Heart left ventricle (tissue), 16 donors: ENCODE results near the gene NDRG3. TPM values are rescaled to one million over a fixed set of nuclear protein-coding genes. Genes with fewer than 3 reads are reported as not detected.

Experiments used
- ATAC-seq, 4 donors: fragments of 200-7000 bp; cut with Tn5 transposase; one replicate each; pipeline ENCODE4 v1.9.1; 2020 to 2022; ENCODE audit warnings: moderate library complexity in 4 of 4, mild to moderate bottlenecking in 3 of 4, moderate number of reproducible peaks in 1 of 4
- DNase-seq, 5 donors: peaks; one replicate each; pipeline ENCODE4 v3.0.0-alpha.2; 2020
- H3K27ac ChIP-seq, 12 donors: fragments of 200-600 bp; sonication (generic) in 4 of 12; one replicate each; pipeline versions ENCODE4 v1.5.0 to v1.8.0; 2016 to 2022; ENCODE audit warnings: mild to moderate bottlenecking in 2 of 12
- H3K27me3 ChIP-seq, 9 donors: fragments of 200-600 bp; sonication (generic) in 2 of 9; one replicate each; pipeline versions ENCODE4 v1.5.1 to v1.8.0; 2016 to 2022; ENCODE audit warnings: mild to moderate bottlenecking in 3 of 9
- H3K36me3 ChIP-seq, 9 donors: fragments of 200-600 bp; sonication (generic) in 2 of 9; one replicate each; pipeline versions ENCODE4 v1.5.0 to v1.8.0; 2018 to 2022; ENCODE audit warnings: mild to moderate bottlenecking in 2 of 9
- H3K4me1 ChIP-seq, 12 donors: fragments of 200-600 bp; sonication (generic) in 4 of 12; one replicate each; pipeline versions ENCODE4 v1.5.0 to v1.8.0; 2016 to 2022; ENCODE audit warnings: mild to moderate bottlenecking in 3 of 12
- H3K4me3 ChIP-seq, 12 donors: fragments of 200-600 bp; sonication (generic) in 4 of 12; one replicate each; pipeline versions ENCODE4 v1.5.0 to v1.8.0; 2017 to 2022; ENCODE audit warnings: mild to moderate bottlenecking in 9 of 12, moderate library complexity in 4 of 12
- H3K9me3 ChIP-seq, 12 donors: fragments of 200-600 bp; sonication (generic) in 4 of 12; one replicate each; pipeline versions ENCODE4 v1.5.0 to v1.8.0; 2016 to 2022; ENCODE audit warnings: mild to moderate bottlenecking in 1 of 12
- POLR2A ChIP-seq, 2 donors: fragments of 450-650 bp; IDR thresholded peaks; one replicate each; pipeline ENCODE4 v1.6.1; 2017; ENCODE audit warnings: antibody characterized with exemption in 2 of 2, mild to moderate bottlenecking in 2 of 2, moderate library complexity in 2 of 2
- WGBS, 4 donors: extraction: QIAGEN DNeasy Blood & Tissue Kit in 2 of 4; methylation state at CpG; one replicate each; pipeline versions ENCODE4 v1.1.5 to v1.1.7; 2013 to 2018; 5-methylcytosine and 5-hydroxymethylcytosine counted together
- intact Hi-C, 10 donors: fragments of 100-400 bp; cut with DNase I; formaldehyde crosslinking; loops; one replicate each; pipeline versions ENCODE4 v1.11.1 to v1.14.2; 2022
- polyA plus RNA-seq, 2 donors: library from polyadenylated mRNA; stranded (reverse); fragments of 200-250 nt; gene quantifications; one replicate each; pipeline ENCODE4 v1.2.3, GENCODE V29; 2013
- total RNA-seq, 9 donors: library from RNA; depleted of rRNA in 2 of 9; stranded (reverse); fragments of >200 nt in 2 of 9; fragmentation: NEBNext Ultra II Directional in 3 of 9; extraction: Animal tissue kit (Norgen Biotek cat#: 25700) in 3 of 9; gene quantifications; one replicate each; pipeline versions ENCODE4 v1.1.0 to v1.2.4, GENCODE V29; 2016 to 2023
- TF ChIP-seq, protein P1 (sequence below), 12 donors: fragments of 200-600 bp; sonication (generic) in 4 of 12; IDR thresholded peaks; one replicate each; pipeline versions ENCODE4 v1.5.0 to v1.8.0; 2018 to 2022; ENCODE audit warnings: antibody characterized with exemption in 12 of 12, mild to moderate bottlenecking in 5 of 12
- donor health status: ischemic (EF 13 %, LVEDD 7.1; RV severe dilation, severe dysfunction).
- donor health status: healthy with polysubstance abuse.
- donor health status: DM: no; HTN: yes; CAD: no.
- donor health status: DM: no; HTN: no; CAD: no.
- donor health status: ischemic (EF 25% LVEDD 6.9; RV normal size, moderate dysfunction).
- donor health status: ischemic (EF 25% LVEDD 5.7; RV mildly dilated, moderate dysfunction).
- donor health status: healthy.
- donor health status: DM: yes; HTN: yes; CAD: no.
- donor health status: ischemic (EF 35%, LVEDD 5.7; RV mildly dilated, moderate dysfunction).
- donor health status: nonischemic (EF 11% LVEDD 7.7; RV severe dilation, severe dysfunction).
- donor health status: DM: yes; HTN: yes; CAD: no.
- donor health status: PGD.
- donor health status: ischemic (EF 29% LVEDD 5.4; RV normal size, mild dysfunction).
- donor health status: nonischemic (EF 23%, LVEDD 6.1; RV moderate dilation, normal function).

Gene NDRG3
- total and polyA plus RNA-seq, 11 donors, result 17.3 to 34.8 (median 29.9) TPM

GRCh38 chr20:36775196-36775595, 29.3 kb upstream of the NDRG3 start:
- DNase-seq (no peak), ATAC-seq (no peak)
- Histone ChIP-seq H3K9me3 (no peaks in the 10 kb centered on the region), H3K36me3 (peaks cover 0 to 9% (median under 1%) of the 10 kb centered on the region in 9 donors), H3K4me1 (peaks cover 0 to 38% (median 17%) of the 10 kb centered on the region in 12 donors), H3K4me3 (no peak overlapping the region), H3K27me3 (no peaks in the 10 kb centered on the region), H3K27ac (peak overlapping the region in 11 of 12 donors; percentile 31 to 99 (median 97))
- 49 to 81% (median 56%) methylated on average over 2 of the region's 2 CpGs for WGBS, 4 donors
- intact Hi-C loops, result loop anchor here in 1 of 10 donors (10.0 kb wide), 1 partner anchor 90 kb away; a partner anchor contains a TSS
- TF ChIP-seq, protein P1, sequence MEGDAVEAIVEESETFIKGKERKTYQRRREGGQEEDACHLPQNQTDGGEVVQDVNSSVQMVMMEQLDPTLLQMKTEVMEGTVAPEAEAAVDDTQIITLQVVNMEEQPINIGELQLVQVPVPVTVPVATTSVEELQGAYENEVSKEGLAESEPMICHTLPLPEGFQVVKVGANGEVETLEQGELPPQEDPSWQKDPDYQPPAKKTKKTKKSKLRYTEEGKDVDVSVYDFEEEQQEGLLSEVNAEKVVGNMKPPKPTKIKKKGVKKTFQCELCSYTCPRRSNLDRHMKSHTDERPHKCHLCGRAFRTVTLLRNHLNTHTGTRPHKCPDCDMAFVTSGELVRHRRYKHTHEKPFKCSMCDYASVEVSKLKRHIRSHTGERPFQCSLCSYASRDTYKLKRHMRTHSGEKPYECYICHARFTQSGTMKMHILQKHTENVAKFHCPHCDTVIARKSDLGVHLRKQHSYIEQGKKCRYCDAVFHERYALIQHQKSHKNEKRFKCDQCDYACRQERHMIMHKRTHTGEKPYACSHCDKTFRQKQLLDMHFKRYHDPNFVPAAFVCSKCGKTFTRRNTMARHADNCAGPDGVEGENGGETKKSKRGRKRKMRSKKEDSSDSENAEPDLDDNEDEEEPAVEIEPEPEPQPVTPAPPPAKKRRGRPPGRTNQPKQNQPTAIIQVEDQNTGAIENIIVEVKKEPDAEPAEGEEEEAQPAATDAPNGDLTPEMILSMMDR (IDR thresholded peaks at IDR 0.05), result no peak
- no peak for TF ChIP-seq POLR2A (IDR thresholded peaks at IDR 0.05)

GRCh38 chr20:36773597-36774390, 27.9 kb upstream of the NDRG3 start, which contains the start of gene DSN1:
DSN1 (minus strand) TSS chr20:36773763; CDS start chr20:36771458, 2,305 bp downstream.
- TF ChIP-seq, protein P1 (IDR thresholded peaks at IDR 0.05), result peak in 2 of 12 donors; percentile 51 to 76
- peak; percentile 6 to 69 for TF ChIP-seq POLR2A (IDR thresholded peaks at IDR 0.05)
- H3K4me3 ChIP-seq, result peak within 1 kb of the TSS; percentile 41 to 93 (median 74)
- intact Hi-C loops, result loop anchor here in 5 of 10 donors (1.0 to 10.0 kb wide), 5 partner anchors 89 to 166 kb away; partner anchors contain the start of gene RAB5IF (in 1 of the 5)
- peak within 1 kb of the TSS; percentile 91 to 99 (median 97) for H3K27ac ChIP-seq
- WGBS, 4 donors, result 0 to 1% (median 0%) methylated on average over 45 to 61 of the region's 61 CpGs
- H3K36me3 ChIP-seq, result peaks cover 0 to 9% (median 0%) of the 10 kb centered on the region in 9 donors
- peaks cover 0 to 38% (median 18%) of the 10 kb centered on the region in 12 donors for H3K4me1 ChIP-seq
- no peaks in the 10 kb centered on the region for H3K9me3 ChIP-seq
- no peaks in the 10 kb centered on the region for H3K27me3 ChIP-seq
- peak; percentile 95 to 98 (median 96) for ATAC-seq
- DNase-seq, result peak; percentile 97 to 100 (median 98)

GRCh38 chr20:36773107-36773596, 27.3 kb upstream of the NDRG3 start:
- ATAC-seq (no peak), DNase-seq (no peak)
- no peaks in the 10 kb centered on the region for H3K27me3 ChIP-seq

More at GRCh38 chr20:36773107-36773596, 27.3 kb upstream of the NDRG3 start:
- Histone ChIP-seq H3K9me3 (no peaks in the 10 kb centered on the region), H3K27ac (peak overlapping the region in 10 of 12 donors; percentile 51 to 98 (median 97)), H3K36me3 (peaks cover 0 to 9% (median 0%) of the 10 kb centered on the region in 9 donors), H3K4me3 (peak overlapping the region; percentile 41 to 93 (median 74)), H3K4me1 (peaks cover 0 to 38% (median 18%) of the 10 kb centered on the region in 12 donors)
- intact Hi-C loops, result loop anchor here in 5 of 10 donors (2.0 to 10.0 kb wide), 4 partner anchors 89 to 166 kb away; partner anchors contain the start of gene RAB5IF (in 1 of the 5)
- TF ChIP-seq, protein P1 (IDR thresholded peaks at IDR 0.05), result no peak
- TF ChIP-seq POLR2A (IDR thresholded peaks at IDR 0.05), result no peak
- WGBS, 4 donors, result 1 to 7% (median 1%) methylated on average over 8 to 28 of the region's 28 CpGs
